Measurements from ENCODE around the gene ZDHHC11. TPM values are rescaled to one million over a fixed set of nuclear protein-coding genes. Genes with fewer than 3 reads are reported as not detected.
"Not testable (repeated sequence)": the region's sequence is repeated elsewhere in the genome, so short reads cannot be mapped to it uniquely, and the experiment has no call there.

Gene ZDHHC11
- total RNA-seq, 1 donor from 2014 or later = 11.2 TPM

- ATAC-seq = no peak
Measured at GRCh38 chr5:759781-760362, 90.9 kb downstream of the ZDHHC11 start.

DNA sequence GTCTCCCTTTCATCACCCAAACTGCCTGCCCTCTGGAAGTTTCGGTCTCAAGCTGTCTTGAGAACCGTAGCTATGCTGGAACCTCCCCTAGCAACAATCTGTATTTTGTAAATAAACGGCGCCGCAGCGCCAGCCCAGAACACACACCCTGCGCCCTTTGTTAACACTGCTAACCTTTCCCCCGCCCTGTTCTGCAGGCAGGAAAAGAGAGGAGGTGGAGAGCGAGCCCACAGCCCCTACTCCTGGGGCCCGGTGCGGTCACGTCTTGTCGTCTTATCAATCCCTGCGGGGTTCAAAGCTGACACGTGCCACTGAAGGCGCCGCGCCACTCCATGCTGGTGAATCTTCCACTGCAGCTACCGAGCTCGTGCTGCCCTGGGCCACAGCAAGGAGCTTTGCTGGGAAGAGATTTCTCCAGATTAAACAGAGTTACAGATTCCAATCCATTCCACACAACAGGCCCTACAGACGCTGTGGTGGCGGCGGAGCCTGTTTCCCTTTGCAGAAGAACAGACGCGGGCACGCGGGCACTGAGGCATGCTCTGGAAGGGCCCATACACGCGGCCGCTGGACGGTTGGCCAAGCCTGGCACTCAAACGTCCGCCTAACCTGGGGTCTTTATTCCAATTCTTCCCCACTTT is 91.6 kb downstream of the ZDHHC11 start:
- peak; percentile 48 for ATAC-seq

- no peak for ATAC-seq
Measured at GRCh38 chr5:758698-759053, 92.1 kb downstream of the ZDHHC11 start.

GRCh38 chr5:757931-758697 is 92.7 kb downstream of the ZDHHC11 start:
- ATAC-seq = no peak

GRCh38 chr5:757346-757930 is 93.3 kb downstream of the ZDHHC11 start:
- no peak for ATAC-seq

GRCh38 chr5:756865-757345 is 93.9 kb downstream of the ZDHHC11 start:
- ATAC-seq = no peak

DNA sequence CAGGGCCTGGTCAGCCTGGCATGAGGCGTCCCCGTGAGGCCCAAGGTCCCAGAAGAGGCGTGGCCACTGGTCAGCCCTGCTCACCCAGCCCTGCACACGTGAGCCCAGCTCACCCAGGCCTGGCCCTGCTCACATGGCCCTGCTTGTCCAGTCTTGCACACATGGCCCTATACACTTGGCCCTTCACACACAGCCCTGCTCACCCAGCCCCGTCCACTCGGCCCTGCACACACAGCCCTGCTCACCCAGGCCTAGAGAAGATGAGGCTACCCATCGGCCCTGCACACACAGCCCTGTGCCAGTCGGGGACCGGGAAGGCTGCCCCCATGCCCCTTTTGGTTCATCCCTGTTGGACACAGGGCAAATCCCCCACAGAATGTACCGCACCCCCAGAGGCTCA is 94.6 kb downstream of the ZDHHC11 start:
- peak; percentile 56 for ATAC-seq

- ATAC-seq = not testable (repeated sequence)
Measured at GRCh38 chr5:754143-754632, 96.6 kb downstream of the ZDHHC11 start.

DNA sequence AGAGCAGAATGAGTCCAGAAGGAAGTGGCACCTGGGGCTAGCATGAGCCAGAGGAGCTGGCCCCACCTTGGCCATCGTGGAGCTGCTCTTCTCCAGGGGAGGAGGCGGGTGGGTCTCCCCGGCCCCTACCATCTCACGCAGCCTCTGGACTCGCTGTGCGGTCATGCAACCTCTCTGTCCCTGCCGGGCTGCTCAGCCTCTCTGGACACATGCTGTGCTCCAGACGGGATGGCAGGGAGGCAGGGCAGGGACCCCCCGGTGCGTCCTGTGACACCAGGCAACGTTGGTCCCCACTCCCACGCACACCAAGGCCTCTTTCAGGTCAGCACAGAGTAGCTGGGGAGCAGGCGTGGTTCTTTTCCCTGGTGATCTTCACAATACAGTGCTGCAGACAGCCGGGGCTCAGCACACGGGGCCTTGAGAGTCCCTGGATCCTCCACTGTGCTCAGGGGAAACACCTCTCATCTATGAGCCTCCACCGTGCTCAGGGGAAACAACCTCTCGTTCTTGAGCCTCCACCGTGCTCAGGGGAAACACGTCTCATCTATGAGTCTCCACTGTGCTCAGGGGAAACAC is 97.1 kb downstream of the ZDHHC11 start:
- not testable (repeated sequence) for ATAC-seq

GRCh38 chr5:752532-753115 is 98.2 kb downstream of the ZDHHC11 start:
- not testable (repeated sequence) for ATAC-seq

- ATAC-seq = not testable (repeated sequence)
Measured at GRCh38 chr5:751992-752391, 98.8 kb downstream of the ZDHHC11 start.

DNA sequence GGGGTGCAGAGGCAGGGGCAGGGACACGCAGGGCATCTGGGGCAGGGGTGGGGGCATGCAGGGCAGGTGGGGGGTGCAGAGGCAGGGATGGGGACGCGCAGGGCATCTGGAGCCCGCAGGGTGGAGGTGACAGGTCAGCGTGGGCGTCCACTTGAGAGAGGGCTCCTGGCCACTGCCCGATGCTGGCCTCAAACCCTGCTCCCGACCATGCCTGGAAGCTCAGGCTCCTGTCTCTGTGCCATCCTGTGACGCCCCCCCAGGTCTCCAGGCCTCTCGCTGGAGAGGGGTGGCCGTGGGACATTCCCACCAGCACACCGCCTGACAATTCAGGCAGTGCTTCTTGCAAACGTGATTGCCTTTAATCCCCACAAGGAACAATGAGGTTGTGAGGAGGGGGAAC is 99.3 kb downstream of the ZDHHC11 start:
- ATAC-seq = no peak

- not testable (repeated sequence) for ATAC-seq
Measured at GRCh38 chr5:750226-750625, 100.6 kb downstream of the ZDHHC11 start.

DNA sequence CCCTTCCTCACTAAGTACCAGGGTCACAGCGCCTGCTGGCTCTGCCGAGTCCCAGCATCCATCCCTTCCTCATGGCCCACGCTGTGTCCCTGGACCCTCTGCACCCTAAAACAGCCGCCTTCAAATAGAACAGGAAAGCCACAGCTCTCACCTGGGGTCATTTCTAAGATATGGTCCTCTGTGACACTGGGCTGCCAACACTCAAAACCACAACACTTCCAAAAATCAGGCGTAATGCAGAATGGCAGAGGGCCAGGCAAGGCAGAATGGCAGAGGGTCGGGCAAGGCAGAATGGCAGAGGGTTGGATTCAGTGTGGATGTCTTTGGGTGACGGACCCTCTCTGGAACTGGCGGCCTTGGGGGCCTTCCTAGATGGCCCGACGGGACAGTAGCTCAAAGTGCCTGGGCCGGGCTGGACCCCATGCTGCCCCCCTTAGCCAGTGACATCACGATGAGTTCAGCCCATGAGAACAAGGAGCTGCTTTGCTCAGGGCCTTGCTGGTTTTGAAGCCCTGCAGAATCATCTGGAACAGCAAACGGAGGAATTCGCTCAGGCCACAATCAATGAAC is 101.6 kb downstream of the ZDHHC11 start:
- ATAC-seq = no peak

DNA sequence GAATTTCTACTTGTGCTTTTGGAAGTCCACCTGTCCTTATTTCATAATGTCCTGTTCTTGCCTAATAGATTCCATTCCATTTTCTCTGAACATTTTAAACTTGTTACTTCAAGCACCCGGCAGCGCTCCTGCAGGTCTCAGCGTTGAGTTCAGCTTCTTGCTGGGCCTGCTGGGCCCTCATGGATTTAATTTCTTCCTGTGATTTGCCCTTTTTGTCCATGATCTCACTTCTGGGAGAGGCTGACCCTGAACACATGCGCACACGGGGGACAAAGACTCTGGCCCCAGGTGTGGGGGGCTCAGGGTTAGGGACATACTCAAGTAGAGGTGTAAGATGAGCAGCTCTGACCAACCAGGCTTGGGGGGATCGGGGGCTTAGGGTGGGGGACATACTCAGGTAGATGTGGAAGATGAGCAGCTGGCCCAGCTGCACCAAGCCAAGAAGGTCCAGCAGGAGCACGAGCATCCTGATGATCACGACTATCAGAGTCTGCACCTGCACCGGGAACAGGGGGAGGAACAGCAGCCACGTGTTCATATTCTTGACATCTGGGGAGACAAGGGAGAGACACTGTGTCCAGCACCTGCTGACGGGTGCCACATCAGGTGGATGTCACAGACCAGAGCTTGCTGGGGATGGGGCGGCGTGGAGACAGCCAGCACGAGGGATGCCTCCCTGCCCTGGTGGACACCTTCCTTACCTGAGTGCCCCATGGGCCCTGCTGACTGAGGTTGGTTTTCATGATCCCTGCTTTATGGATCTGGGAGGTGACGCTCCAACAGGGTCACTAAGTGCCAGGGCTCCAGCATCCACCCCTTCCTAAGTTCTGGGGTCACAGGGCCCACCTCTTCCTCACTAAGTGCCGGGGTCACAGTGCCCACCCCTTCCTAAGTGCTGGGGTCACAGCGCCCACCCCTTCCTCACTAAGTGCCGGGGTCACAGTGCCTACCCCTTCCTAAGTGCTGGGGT is 102.5 kb downstream of the ZDHHC11 start:
- not testable (repeated sequence) for ATAC-seq

DNA sequence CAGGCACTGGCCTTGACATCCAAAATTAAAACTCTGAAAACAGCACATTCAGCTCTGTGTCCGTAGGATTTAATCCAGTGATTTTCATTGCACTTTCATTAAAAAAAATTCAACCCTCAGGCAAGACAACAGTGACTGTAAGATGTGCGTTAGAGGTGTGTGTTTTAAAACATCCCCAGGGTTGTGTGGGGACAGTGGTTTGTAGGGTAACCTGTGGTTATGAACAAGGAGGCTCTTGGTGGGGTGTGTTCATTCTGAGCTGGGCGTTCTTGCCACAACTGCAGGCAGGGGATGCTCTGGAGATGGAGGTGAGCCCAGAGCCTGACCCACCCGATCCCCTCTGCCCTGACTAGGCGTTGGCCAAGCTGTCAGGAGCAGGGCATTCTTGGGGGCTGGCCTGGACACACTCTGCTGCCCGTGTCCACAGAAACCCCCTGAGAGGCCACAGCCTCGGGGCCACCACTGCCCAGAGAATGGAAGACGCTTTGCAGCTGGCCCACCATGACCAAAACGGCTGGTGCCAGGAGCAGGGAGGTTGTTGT is 103.4 kb downstream of the ZDHHC11 start:
- ATAC-seq = peak; percentile 17

DNA sequence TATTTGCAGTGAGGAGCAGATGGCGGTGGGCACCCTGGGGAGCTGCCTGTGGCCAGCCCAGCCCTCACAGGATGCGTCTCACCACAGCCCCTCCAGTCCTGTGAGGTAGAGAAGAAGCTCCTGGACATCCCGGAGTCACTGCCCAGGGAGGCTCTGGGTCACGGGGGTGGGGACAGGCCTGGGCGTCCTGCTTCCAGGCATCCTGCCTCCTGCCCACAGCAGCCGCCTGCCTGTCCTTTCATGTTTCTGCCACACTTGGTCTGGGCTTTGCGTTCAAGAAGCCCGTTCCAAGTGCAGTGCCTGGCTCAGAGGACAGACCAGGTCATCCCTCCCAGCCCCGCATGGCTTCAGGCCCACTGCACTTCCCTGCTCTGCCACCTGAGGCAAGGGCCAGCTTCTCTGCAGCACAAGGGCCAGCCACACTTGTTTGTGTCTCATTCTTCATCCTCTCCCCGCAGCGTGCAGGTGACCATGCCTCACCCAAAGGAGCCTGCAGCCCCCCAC is 104.5 kb downstream of the ZDHHC11 start:
- ATAC-seq = peak; percentile 28

Measured in esophagus mucosa (tissue), 1 donor.